Keratinocyte (primary cell): Measurements from ENCODE around the gene ANO10. TPM values are rescaled to one million over a fixed set of nuclear protein-coding genes. Genes with fewer than 3 reads are reported as not detected.
A peak's percentile ranks its signal among the peaks of the same experiment; 100 is the strongest.

Experiments
- DNase-seq: peaks from one replicate; pipeline ENCODE4 v3.0.0-alpha.2; 2011; ENCODE audit warnings: low read depth, missing footprints, low spot score
- FAIRE-seq: peaks from 2 replicates; lab custom pipeline; 2011; peaks lifted over from hg19 to GRCh38; lab: Jason Lieb, UNC
- H2AFZ ChIP-seq: 2 replicates; pipeline ENCODE4 v1.6.0; 2012; ENCODE audit warnings: low read length, control low read depth, inconsistent platforms; ENCODE audit not compliant: control insufficient read depth
- H3K27ac ChIP-seq: 2 replicates; pipeline ENCODE4 v1.5.1; 2011; ENCODE audit warnings: low read length; ENCODE audit not compliant: control insufficient read depth, insufficient read depth
- H3K27me3 ChIP-seq: 3 replicates; pipeline ENCODE4 v1.6.0; 2011; ENCODE audit warnings: low read length; ENCODE audit not compliant: control insufficient read depth, insufficient read depth; ENCODE audit errors: extremely low read depth
- H3K36me3 ChIP-seq, 2 experiments: 2 replicates in 1 of 2; 3 replicates in 1 of 2; pipeline ENCODE4 v1.5.1; 2011; ENCODE audit warnings: low read length in 2 of 2, mild to moderate bottlenecking in 1 of 2; ENCODE audit not compliant: control insufficient read depth in 2 of 2, insufficient read depth in 2 of 2; ENCODE audit errors: extremely low read depth in 1 of 2
- H3K4me1 ChIP-seq: 3 replicates; pipeline ENCODE4 v1.5.1; 2011; ENCODE audit warnings: low read length; ENCODE audit not compliant: control insufficient read depth, insufficient read depth; ENCODE audit errors: extremely low read depth
- H3K4me2 ChIP-seq: 3 replicates; pipeline ENCODE4 v1.6.0; 2011; ENCODE audit warnings: low read depth, low read length; ENCODE audit not compliant: control insufficient read depth, insufficient read depth; ENCODE audit errors: extremely low read depth
- H3K4me3 ChIP-seq, 3 experiments: fragments of 200-600 bp in 1 of 3; sonication (generic) in 1 of 3; 2 replicates in 2 of 3; 3 replicates in 1 of 3; pipeline ENCODE4 v1.5.1; 2011 to 2016; ENCODE audit warnings: low read length in 3 of 3, mild to moderate bottlenecking in 3 of 3, control low read depth in 2 of 3, inconsistent platforms in 1 of 3, low read depth in 1 of 3, mixed read lengths in 1 of 3, mixed run types in 1 of 3, moderate library complexity in 1 of 3; ENCODE audit not compliant: control insufficient read depth in 2 of 3, insufficient read depth in 2 of 3; ENCODE audit errors: extremely low read depth in 1 of 3
- H3K79me2 ChIP-seq: 2 replicates; pipeline ENCODE4 v1.6.0; 2012; ENCODE audit warnings: low read length; ENCODE audit not compliant: control insufficient read depth, insufficient read depth
- H3K9ac ChIP-seq: 3 replicates; pipeline ENCODE4 v1.6.0; 2011; ENCODE audit warnings: low read length; ENCODE audit not compliant: control insufficient read depth, insufficient read depth; ENCODE audit errors: extremely low read depth
- H3K9me1 ChIP-seq: 3 replicates; pipeline ENCODE4 v1.6.0; 2011; ENCODE audit warnings: low read length; ENCODE audit not compliant: control insufficient read depth, insufficient read depth; ENCODE audit errors: extremely low read depth
- H3K9me3 ChIP-seq: 2 replicates; pipeline ENCODE4 v1.5.1; 2012; ENCODE audit warnings: low read depth, low read length; ENCODE audit not compliant: control insufficient read depth
- H4K20me1 ChIP-seq: 3 replicates; pipeline ENCODE4 v1.6.0; 2011; ENCODE audit warnings: low read length; ENCODE audit not compliant: control insufficient read depth, insufficient read depth; ENCODE audit errors: extremely low read depth
- EZH2 ChIP-seq: IDR thresholded peaks from one replicate; pipeline ENCODE4 v1.6.1; 2012; ENCODE audit warnings: inconsistent platforms, mild to moderate bottlenecking, low read length, moderate library complexity
- dilution Hi-C: fragments of 300-500 bp; cut with MboI; formaldehyde crosslinking; loops from one replicate; pipeline ENCODE4 v1.7.0; 2020; ENCODE audit warnings: low sequenced_read_pairs; ENCODE audit not compliant: extremely low pct_ligation_motif_present
- polyA plus RNA-seq, 5 experiments: library from polyadenylated mRNA; depleted of rRNA in 3 of 5; stranded (reverse) in 3 of 5; stranded (forward) in 1 of 5; unstranded in 1 of 5; fragments of >200 nt; gene quantifications; 1 replicate in 1 of 5; 2 replicates in 3 of 5; 3 replicates in 1 of 5; pipeline versions ENCODE4 v1.2.1 to v1.2.3, GENCODE V29; 2011 to 2012; ENCODE audit warnings: missing spikeins in 2 of 5, low read depth in 1 of 5, low replicate concordance in 1 of 5
- TF ChIP-seq, protein P1 (sequence below), 3 experiments: IDR thresholded peaks in 1 of 3; conservative IDR thresholded peaks in 1 of 3; optimal IDR thresholded peaks in 1 of 3; 2 replicates in 2 of 3; 3 replicates in 1 of 3; pipeline versions ENCODE3 to v1.5.1; 2011; ENCODE audit warnings: low read length in 3 of 3, mild to moderate bottlenecking in 3 of 3, moderate library complexity in 2 of 3, control low read depth in 1 of 3, inconsistent platforms in 1 of 3; ENCODE audit not compliant: insufficient read depth in 2 of 3; ENCODE audit errors: extremely low read depth in 1 of 3

ANO10 gene
- polyA plus RNA-seq, 1 donor (not counting 4 experiments of a cell fraction or from before 2014, with no cell fraction given), result 48.8 TPM

DNA sequence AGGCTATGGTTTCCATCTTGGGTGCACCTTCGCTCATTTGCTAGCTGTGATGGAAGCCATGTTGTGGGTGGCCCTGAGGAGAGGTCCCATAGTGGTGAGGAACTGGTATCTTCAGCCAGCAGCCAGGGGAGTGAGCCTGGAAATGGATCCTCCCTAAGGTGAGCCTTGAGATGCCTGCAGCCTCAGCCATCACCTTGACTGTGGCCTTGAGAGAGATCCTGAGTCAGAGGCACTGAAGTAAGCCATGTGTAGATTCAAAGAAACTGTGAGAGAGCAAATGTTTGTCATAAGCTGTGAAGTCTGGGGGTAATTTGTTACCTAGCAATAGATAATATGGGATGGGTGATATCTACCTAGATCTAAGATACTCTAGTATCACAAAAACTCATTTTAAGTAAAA, 230.2 kb downstream of the ANO10 start:
- no peak for TF ChIP-seq EZH2
- TF ChIP-seq, protein P1, sequence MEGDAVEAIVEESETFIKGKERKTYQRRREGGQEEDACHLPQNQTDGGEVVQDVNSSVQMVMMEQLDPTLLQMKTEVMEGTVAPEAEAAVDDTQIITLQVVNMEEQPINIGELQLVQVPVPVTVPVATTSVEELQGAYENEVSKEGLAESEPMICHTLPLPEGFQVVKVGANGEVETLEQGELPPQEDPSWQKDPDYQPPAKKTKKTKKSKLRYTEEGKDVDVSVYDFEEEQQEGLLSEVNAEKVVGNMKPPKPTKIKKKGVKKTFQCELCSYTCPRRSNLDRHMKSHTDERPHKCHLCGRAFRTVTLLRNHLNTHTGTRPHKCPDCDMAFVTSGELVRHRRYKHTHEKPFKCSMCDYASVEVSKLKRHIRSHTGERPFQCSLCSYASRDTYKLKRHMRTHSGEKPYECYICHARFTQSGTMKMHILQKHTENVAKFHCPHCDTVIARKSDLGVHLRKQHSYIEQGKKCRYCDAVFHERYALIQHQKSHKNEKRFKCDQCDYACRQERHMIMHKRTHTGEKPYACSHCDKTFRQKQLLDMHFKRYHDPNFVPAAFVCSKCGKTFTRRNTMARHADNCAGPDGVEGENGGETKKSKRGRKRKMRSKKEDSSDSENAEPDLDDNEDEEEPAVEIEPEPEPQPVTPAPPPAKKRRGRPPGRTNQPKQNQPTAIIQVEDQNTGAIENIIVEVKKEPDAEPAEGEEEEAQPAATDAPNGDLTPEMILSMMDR (optimal IDR thresholded peaks at IDR 0.05 in 1 of 3, IDR thresholded peaks at IDR 0.05 in 1 of 3, conservative IDR thresholded peaks at IDR 0.05 in 1 of 3; ENCODE audit: extremely low read depth in 1 of 3, insufficient read depth in 2 of 3, low read length in 3 of 3), result no peak
- dilution Hi-C loops, result no loop called here
- no peaks in the 10 kb centered on the region for H3K9me1 ChIP-seq
- H3K27me3 ChIP-seq, result no peaks in the 10 kb centered on the region
- peaks cover 2% of the 10 kb centered on the region for H4K20me1 ChIP-seq
- peaks cover 0 to under 1% of the 10 kb centered on the region in 2 experiments for H3K36me3 ChIP-seq
- DNase-seq, result no peak
- no peak for FAIRE-seq
- H3K4me2 ChIP-seq, result no peak overlapping the region
- H3K9me3 ChIP-seq, result no peaks in the 10 kb centered on the region
- H3K4me3 ChIP-seq, result no peak overlapping the region
- no peak overlapping the region for H3K9ac ChIP-seq
- H3K79me2 ChIP-seq, result no peaks in the 10 kb centered on the region
- no peak overlapping the region for H3K27ac ChIP-seq
- peaks cover 12% of the 10 kb centered on the region for H3K4me1 ChIP-seq
- H2AFZ ChIP-seq, result no peak overlapping the region

DNA sequence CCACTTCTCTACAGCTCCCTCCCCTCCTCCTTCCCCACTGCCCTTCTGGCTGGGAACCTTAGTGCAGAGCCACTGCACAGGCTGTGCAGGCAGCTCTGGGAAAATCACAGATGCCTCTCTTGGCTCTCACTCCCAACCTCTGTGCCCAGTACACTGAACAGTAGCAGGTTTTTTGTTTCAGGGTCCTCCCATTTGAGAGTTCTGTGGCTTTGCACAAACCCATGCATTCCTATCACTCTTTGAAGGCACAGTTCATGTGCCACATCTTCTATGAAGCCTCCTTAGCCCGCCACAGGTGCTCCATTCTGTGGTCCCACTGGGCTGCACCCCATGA, 231.6 kb downstream of the ANO10 start:
- DNase-seq (no peak), FAIRE-seq (no peak)
- Histone ChIP-seq H3K27ac (peak overlapping the region; percentile 61), H3K4me1 (peaks cover 12% of the 10 kb centered on the region), H3K4me3 (no peak overlapping the region), H3K79me2 (no peaks in the 10 kb centered on the region), H3K9me3 (no peaks in the 10 kb centered on the region), H3K27me3 (no peaks in the 10 kb centered on the region), H2AFZ (no peak overlapping the region), H3K36me3 (no peaks in the 10 kb centered on the region), H4K20me1 (peaks cover 2% of the 10 kb centered on the region), H3K4me2 (peak overlapping the region; percentile 57), H3K9ac (no peak overlapping the region), H3K9me1 (no peaks in the 10 kb centered on the region)
- dilution Hi-C loops, result no loop called here
- TF ChIP-seq, protein P1 (optimal IDR thresholded peaks at IDR 0.05 in 1 of 3, IDR thresholded peaks at IDR 0.05 in 1 of 3, conservative IDR thresholded peaks at IDR 0.05 in 1 of 3; ENCODE audit: extremely low read depth in 1 of 3, insufficient read depth in 2 of 3, low read length in 3 of 3), result no peak
- TF ChIP-seq EZH2, result no peak
